ENCODE data around the gene TPPP.
A peak's percentile ranks its signal among the peaks of the same experiment; 100 is the strongest.

The TPPP gene

DNA sequence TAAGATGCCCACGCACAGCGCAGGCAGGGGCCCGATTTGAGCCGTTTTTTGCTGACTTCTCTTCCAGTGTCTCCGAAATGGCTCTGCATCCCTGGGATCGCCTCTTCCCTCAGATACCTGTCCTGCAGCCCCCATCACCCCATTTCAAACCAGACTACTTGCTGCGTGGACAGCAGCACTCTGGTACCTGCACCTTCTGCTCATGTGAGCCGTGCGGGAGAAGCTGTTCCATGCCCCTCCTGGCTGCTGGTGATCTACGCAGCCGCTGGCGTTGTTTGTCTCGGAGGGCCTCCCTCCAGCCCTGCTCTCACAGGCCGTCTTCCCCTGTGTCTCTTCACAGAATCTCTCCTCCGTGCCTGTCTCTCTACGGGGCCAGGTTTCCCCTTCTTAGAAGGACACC, 67.6 kb downstream of the TPPP start:
- no peak overlapping the region for H3K4me3 ChIP-seq (ENCODE audit: low read depth, low read length)
- no peaks in the 10 kb centered on the region for H3K9me3 ChIP-seq (ENCODE audit: control insufficient read depth, insufficient read depth, low read depth, low read length)
- peaks cover 37 to 86% of the 10 kb centered on the region in 2 experiments for H3K36me3 ChIP-seq (ENCODE audit: control insufficient read depth in 2 of 2, insufficient read depth in 1 of 2, low read length in 2 of 2)
- ChIA-PET POLR2A (no interaction called here), CTCF (no interaction called here)
- H3K27ac ChIP-seq (ENCODE audit: extremely low read depth, low read depth, low read length), result no peak overlapping the region
- TF ChIP-seq ZNF324 (tag by site-specific recombination; IDR thresholded peaks at IDR 0.05) (no peak), MZF1 (tag by site-specific recombination; IDR thresholded peaks at IDR 0.05; ENCODE audit: borderline replicate concordance) (no peak), ZBTB20 (tag by site-specific recombination; IDR thresholded peaks at IDR 0.05) (no peak)
- TF ChIP-seq, protein P1, sequence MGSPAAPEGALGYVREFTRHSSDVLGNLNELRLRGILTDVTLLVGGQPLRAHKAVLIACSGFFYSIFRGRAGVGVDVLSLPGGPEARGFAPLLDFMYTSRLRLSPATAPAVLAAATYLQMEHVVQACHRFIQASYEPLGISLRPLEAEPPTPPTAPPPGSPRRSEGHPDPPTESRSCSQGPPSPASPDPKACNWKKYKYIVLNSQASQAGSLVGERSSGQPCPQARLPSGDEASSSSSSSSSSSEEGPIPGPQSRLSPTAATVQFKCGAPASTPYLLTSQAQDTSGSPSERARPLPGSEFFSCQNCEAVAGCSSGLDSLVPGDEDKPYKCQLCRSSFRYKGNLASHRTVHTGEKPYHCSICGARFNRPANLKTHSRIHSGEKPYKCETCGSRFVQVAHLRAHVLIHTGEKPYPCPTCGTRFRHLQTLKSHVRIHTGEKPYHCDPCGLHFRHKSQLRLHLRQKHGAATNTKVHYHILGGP (tag by site-specific recombination; IDR thresholded peaks at IDR 0.05), result no peak
- H3K4me1 ChIP-seq (ENCODE audit: control insufficient read depth, insufficient read depth, low read length), result no peaks in the 10 kb centered on the region

DNA sequence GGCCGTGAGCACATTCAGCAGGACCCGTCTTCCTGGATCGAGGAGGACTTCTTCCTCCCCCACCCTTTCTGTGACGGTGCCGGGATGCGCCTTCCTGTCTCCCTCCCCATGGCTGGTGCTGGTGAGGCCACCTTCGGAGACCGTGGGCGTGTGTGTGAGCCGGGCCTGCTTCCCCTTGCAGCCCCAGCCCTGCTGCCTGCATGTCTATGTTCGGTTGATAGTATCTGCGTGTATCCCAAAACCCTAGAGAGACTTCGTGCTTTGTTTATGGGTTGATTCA, 68.3 kb downstream of the TPPP start:
- ChIA-PET CTCF (no interaction called here), POLR2A (no interaction called here)
- peaks cover 37 to 92% of the 10 kb centered on the region in 2 experiments for H3K36me3 ChIP-seq (ENCODE audit: control insufficient read depth in 2 of 2, insufficient read depth in 1 of 2, low read length in 2 of 2)

DNA sequence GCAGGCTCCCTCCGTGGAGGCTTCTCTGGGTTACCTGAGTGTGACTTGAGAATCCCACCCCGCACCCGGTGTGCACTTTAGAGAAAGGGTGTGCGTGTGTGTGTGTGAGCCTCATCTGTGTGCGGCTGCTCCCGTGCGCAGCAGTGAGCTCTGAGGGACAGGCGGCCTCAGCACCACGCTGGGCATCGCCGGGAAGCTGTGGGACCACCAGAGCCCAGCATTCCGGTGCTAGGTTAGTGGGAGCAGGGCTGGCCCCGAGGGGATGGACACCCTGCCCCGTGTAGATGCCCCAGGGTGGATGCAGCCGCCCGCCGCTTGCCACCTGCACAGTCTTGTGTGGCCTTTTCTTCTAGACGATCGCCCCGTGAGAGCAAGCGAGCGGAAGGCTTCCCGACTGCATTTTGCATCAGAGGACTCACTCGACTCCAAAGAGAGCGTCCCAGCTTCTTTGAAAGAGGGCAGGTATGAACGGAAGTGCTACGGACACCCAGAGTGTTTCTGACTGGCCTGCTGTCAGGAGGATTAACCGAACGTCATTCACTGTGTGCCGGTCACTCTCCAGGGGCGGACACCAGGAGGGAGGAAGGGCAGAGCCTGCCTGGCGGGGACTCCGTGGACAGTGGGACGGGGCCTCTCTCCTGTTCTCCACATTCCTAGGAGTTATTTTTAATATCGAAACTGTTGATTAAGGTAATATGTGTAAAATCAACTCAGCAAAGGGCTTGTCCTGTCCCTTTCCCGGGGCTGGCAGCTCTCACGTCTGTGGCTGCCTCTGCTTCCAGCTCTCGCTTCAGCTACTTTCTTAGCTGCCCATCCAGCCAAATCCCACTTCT, 68.8 kb downstream of the TPPP start:
- Histone ChIP-seq H3K27ac (ENCODE audit: extremely low read depth, low read depth, low read length) (no peak overlapping the region), H3K4me1 (ENCODE audit: control insufficient read depth, insufficient read depth, low read length) (no peaks in the 10 kb centered on the region), H3K9me3 (ENCODE audit: control insufficient read depth, insufficient read depth, low read depth, low read length) (no peaks in the 10 kb centered on the region), H3K36me3 (ENCODE audit: control insufficient read depth in 2 of 2, insufficient read depth in 1 of 2, low read length in 2 of 2) (peaks cover 37 to 98% of the 10 kb centered on the region in 2 experiments), H3K4me3 (ENCODE audit: low read depth, low read length) (no peak overlapping the region)
- CTCF ChIA-PET, result no interaction called here
- TF ChIP-seq ZNF76 (tag by site-specific recombination; IDR thresholded peaks at IDR 0.05; ENCODE audit: borderline replicate concordance, low read depth), result no peak
- TF ChIP-seq FEZF1 (tag by site-specific recombination; IDR thresholded peaks at IDR 0.05), result no peak
- POLR2A ChIA-PET, result no interaction called here

More for the DNA sequence above, 68.3 kb downstream of the TPPP start:
- Histone ChIP-seq H3K27ac (ENCODE audit: extremely low read depth, low read depth, low read length) (no peak overlapping the region), H3K9me3 (ENCODE audit: control insufficient read depth, insufficient read depth, low read depth, low read length) (no peaks in the 10 kb centered on the region), H3K4me3 (ENCODE audit: low read depth, low read length) (no peak overlapping the region), H3K4me1 (ENCODE audit: control insufficient read depth, insufficient read depth, low read length) (no peaks in the 10 kb centered on the region)
- no peak for TF ChIP-seq ZNF521 (tag by site-specific recombination; IDR thresholded peaks at IDR 0.05)
- peak; percentile 43; the same call in 1 of the 2 replicates for TF ChIP-seq EGR2 (tag by site-specific recombination; IDR thresholded peaks at IDR 0.05; ENCODE audit: low read depth)
- TF ChIP-seq ZFHX2 (tag by site-specific recombination; conservative IDR thresholded peaks at IDR 0.05), result peak; percentile 57

DNA sequence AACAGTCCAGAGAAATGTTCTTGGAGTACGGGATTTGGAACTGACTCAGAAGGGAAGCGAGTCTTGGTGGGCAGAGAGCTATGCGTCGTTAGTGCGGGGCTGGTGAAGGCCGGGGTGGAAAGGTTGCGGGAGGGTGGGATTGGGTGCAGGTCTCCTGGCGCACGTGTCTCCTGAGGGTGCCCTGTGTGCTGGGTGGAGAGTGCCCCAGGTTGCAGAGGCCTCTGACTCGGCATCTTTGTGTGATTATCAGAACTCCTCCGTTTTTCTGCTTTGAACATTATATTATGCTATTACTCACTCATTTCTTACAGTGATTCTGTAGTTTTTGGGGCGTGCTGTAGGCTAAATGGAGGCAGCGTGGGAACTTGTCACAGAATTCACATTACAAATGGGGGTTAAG, 69.6 kb downstream of the TPPP start:
- no peak overlapping the region for H3K4me3 ChIP-seq (ENCODE audit: low read depth, low read length)
- no peaks in the 10 kb centered on the region for H3K9me3 ChIP-seq (ENCODE audit: control insufficient read depth, insufficient read depth, low read depth, low read length)
- CTCF ChIA-PET, result no interaction called here
- no peak overlapping the region for H3K27ac ChIP-seq (ENCODE audit: extremely low read depth, low read depth, low read length)
- H3K4me1 ChIP-seq (ENCODE audit: control insufficient read depth, insufficient read depth, low read length), result no peaks in the 10 kb centered on the region
- H3K36me3 ChIP-seq (ENCODE audit: control insufficient read depth in 2 of 2, insufficient read depth in 1 of 2, low read length in 2 of 2), result peaks cover 43 to 100% of the 10 kb centered on the region in 2 experiments
- POLR2A ChIA-PET, result no interaction called here
- no peak for TF ChIP-seq ZNF521 (tag by site-specific recombination; IDR thresholded peaks at IDR 0.05)
- TF ChIP-seq, protein P2, sequence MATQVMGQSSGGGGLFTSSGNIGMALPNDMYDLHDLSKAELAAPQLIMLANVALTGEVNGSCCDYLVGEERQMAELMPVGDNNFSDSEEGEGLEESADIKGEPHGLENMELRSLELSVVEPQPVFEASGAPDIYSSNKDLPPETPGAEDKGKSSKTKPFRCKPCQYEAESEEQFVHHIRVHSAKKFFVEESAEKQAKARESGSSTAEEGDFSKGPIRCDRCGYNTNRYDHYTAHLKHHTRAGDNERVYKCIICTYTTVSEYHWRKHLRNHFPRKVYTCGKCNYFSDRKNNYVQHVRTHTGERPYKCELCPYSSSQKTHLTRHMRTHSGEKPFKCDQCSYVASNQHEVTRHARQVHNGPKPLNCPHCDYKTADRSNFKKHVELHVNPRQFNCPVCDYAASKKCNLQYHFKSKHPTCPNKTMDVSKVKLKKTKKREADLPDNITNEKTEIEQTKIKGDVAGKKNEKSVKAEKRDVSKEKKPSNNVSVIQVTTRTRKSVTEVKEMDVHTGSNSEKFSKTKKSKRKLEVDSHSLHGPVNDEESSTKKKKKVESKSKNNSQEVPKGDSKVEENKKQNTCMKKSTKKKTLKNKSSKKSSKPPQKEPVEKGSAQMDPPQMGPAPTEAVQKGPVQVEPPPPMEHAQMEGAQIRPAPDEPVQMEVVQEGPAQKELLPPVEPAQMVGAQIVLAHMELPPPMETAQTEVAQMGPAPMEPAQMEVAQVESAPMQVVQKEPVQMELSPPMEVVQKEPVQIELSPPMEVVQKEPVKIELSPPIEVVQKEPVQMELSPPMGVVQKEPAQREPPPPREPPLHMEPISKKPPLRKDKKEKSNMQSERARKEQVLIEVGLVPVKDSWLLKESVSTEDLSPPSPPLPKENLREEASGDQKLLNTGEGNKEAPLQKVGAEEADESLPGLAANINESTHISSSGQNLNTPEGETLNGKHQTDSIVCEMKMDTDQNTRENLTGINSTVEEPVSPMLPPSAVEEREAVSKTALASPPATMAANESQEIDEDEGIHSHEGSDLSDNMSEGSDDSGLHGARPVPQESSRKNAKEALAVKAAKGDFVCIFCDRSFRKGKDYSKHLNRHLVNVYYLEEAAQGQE (tag by site-specific recombination; IDR thresholded peaks at IDR 0.05), result no peak
- TF ChIP-seq ZNF184 (tag by site-specific recombination; IDR thresholded peaks at IDR 0.05), result no peak
- TF ChIP-seq, protein P3, sequence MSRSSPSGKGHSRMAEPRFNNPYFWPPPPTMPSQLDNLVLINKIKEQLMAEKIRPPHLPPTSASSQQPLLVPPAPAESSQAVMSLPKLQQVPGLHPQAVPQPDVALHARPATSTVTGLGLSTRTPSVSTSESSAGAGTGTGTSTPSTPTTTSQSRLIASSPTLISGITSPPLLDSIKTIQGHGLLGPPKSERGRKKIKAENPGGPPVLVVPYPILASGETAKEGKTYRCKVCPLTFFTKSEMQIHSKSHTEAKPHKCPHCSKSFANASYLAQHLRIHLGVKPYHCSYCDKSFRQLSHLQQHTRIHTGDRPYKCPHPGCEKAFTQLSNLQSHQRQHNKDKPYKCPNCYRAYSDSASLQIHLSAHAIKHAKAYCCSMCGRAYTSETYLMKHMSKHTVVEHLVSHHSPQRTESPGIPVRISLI (tag by site-specific recombination; IDR thresholded peaks at IDR 0.05), result no peak

Measured in HEK293 (cell line).